ENCODE measurements around the gene ETS2. TPM values are rescaled to one million over a fixed set of nuclear protein-coding genes. Genes with fewer than 3 reads are reported as not detected.

The ETS2 gene
- total RNA-seq, 1 donor from 2014 or later = 40.3 TPM

DNA sequence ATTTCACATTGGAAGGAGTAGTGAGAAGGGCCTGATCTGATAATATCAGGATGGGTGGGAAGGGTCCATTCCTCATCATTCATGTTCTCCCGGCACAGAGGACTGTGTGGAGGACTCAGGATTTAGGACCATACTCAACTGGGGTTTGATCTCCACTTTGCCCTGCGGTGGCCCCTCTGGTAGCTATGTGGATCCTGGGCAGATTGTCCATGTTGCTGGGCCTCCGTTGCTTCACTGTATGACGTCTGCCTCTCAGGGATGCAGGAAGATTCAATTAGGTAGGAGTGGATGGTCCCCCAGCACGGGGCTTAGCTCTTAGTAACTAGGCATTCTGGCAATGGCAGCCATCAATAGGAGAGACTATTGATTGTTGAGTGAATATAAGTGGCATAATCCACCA, 2.3 kb downstream of the ETS2 start:
- Histone ChIP-seq H3K4me3 (ENCODE audit: insufficient read depth, low read depth, low read length) (peak overlapping the region; percentile 86), H3K27me3 (ENCODE audit: insufficient read depth, low read length) (no peaks in the 10 kb centered on the region), H3K36me3 (ENCODE audit: insufficient read depth, low read length) (peaks cover 9% of the 10 kb centered on the region), H3K9ac (ENCODE audit: low read length) (peak overlapping the region; percentile 94), H4K20me1 (ENCODE audit: insufficient read depth, low read length) (peaks cover 35% of the 10 kb centered on the region), H3K79me2 (ENCODE audit: insufficient read depth, low read length) (peaks cover 55% of the 10 kb centered on the region), H3K27ac (ENCODE audit: low read depth, low read length) (peak overlapping the region; percentile 76), H3K4me2 (ENCODE audit: low read length) (peak overlapping the region; percentile 95), H3K4me1 (ENCODE audit: insufficient read depth, low read length) (peaks cover 45% of the 10 kb centered on the region), H2AFZ (ENCODE audit: low read depth, low read length) (no peak overlapping the region), H3K9me3 (ENCODE audit: insufficient read depth, low read depth, low read length) (no peaks in the 10 kb centered on the region)
- peaks cover 13% of the 10 kb centered on the region for H3K36me3 Mint-ChIP-seq (ENCODE audit: low read depth, unreplicated experiment)
- DNase-seq (ENCODE audit: low read depth) = no peak
- H3K4me1 Mint-ChIP-seq (ENCODE audit: low read depth, unreplicated experiment) = peaks cover 32% of the 10 kb centered on the region
- H3K27me3 Mint-ChIP-seq (ENCODE audit: low read depth, unreplicated experiment) = no peaks in the 10 kb centered on the region
- peak overlapping the region; percentile 98 for H3K4me3 Mint-ChIP-seq (ENCODE audit: unreplicated experiment)
- no peak overlapping the region for H3K27ac Mint-ChIP-seq (ENCODE audit: unreplicated experiment)
- no peak for TF ChIP-seq EZH2 (IDR thresholded peaks at IDR 0.05; ENCODE audit: insufficient read depth, low read length)
- TF ChIP-seq, protein P1, sequence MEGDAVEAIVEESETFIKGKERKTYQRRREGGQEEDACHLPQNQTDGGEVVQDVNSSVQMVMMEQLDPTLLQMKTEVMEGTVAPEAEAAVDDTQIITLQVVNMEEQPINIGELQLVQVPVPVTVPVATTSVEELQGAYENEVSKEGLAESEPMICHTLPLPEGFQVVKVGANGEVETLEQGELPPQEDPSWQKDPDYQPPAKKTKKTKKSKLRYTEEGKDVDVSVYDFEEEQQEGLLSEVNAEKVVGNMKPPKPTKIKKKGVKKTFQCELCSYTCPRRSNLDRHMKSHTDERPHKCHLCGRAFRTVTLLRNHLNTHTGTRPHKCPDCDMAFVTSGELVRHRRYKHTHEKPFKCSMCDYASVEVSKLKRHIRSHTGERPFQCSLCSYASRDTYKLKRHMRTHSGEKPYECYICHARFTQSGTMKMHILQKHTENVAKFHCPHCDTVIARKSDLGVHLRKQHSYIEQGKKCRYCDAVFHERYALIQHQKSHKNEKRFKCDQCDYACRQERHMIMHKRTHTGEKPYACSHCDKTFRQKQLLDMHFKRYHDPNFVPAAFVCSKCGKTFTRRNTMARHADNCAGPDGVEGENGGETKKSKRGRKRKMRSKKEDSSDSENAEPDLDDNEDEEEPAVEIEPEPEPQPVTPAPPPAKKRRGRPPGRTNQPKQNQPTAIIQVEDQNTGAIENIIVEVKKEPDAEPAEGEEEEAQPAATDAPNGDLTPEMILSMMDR (IDR thresholded peaks at IDR 0.05; ENCODE audit: insufficient read depth, low read depth, low read length) = no peak
- H3K9me3 Mint-ChIP-seq (ENCODE audit: unreplicated experiment) = no peaks in the 10 kb centered on the region
- no peak for FAIRE-seq

DNA sequence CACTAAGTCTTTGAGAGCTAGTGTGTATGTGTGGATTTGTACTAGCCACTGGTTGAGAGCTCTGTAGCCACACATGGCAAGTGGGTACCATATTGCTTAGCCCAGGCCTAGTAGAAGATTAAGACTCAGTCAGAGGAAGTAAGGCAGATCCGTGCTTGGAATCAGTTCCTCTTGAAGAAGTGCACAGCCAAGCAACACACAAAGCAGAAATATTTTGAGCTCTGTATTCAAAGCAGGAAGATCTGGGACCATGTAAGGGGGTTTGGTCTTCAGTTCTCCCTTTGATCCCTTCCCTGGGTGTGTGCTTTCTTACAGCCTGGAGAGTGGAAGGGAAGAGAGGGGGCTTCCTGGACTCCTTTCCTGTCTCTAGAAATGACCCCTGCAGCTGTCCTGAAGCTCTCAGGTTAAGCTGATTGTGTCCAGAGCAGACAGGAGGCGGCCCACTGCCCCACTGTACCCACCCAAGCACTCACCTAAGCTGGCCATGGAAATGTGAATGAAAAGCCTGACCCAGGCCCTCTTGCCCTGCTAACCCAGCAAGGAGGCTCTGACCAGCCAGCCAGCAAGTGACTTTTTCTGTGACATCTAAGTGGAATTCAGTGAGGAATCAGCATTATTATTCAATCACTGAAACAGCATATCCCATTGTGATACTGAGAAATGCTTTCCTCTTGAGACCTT, 3.6 kb downstream of the ETS2 start:
- FAIRE-seq (no peak), DNase-seq (ENCODE audit: low read depth) (no peak)
- H3K27me3 ChIP-seq (ENCODE audit: insufficient read depth, low read length) = no peaks in the 10 kb centered on the region
- peaks cover 35% of the 10 kb centered on the region for H4K20me1 ChIP-seq (ENCODE audit: insufficient read depth, low read length)
- Mint-ChIP-seq H3K9me3 (ENCODE audit: unreplicated experiment) (no peaks in the 10 kb centered on the region), H3K36me3 (ENCODE audit: low read depth, unreplicated experiment) (peaks cover 18% of the 10 kb centered on the region), H3K27ac (ENCODE audit: unreplicated experiment) (no peak overlapping the region), H3K4me1 (ENCODE audit: low read depth, unreplicated experiment) (peaks cover 32% of the 10 kb centered on the region), H3K4me3 (ENCODE audit: unreplicated experiment) (no peak overlapping the region), H3K27me3 (ENCODE audit: low read depth, unreplicated experiment) (no peaks in the 10 kb centered on the region)
- H3K4me3 ChIP-seq (ENCODE audit: insufficient read depth, low read depth, low read length) = no peak overlapping the region
- no peaks in the 10 kb centered on the region for H3K9me3 ChIP-seq (ENCODE audit: insufficient read depth, low read depth, low read length)
- H3K36me3 ChIP-seq (ENCODE audit: insufficient read depth, low read length) = peaks cover 22% of the 10 kb centered on the region
- H3K4me1 ChIP-seq (ENCODE audit: insufficient read depth, low read length) = peaks cover 42% of the 10 kb centered on the region
- H2AFZ ChIP-seq (ENCODE audit: low read depth, low read length) = no peak overlapping the region
- H3K27ac ChIP-seq (ENCODE audit: low read depth, low read length) = no peak overlapping the region
- peaks cover 55% of the 10 kb centered on the region for H3K79me2 ChIP-seq (ENCODE audit: insufficient read depth, low read length)
- no peak for TF ChIP-seq EZH2 (IDR thresholded peaks at IDR 0.05; ENCODE audit: insufficient read depth, low read length)
- TF ChIP-seq, protein P1 (IDR thresholded peaks at IDR 0.05; ENCODE audit: insufficient read depth, low read depth, low read length) = no peak
- H3K9ac ChIP-seq (ENCODE audit: low read length) = no peak overlapping the region
- no peak overlapping the region for H3K4me2 ChIP-seq (ENCODE audit: low read length)

All from astrocyte (in vitro differentiated cells and primary cell).